Glomerular visceral epithelial cell (primary cell): Measurements from ENCODE around the gene PSMA7.

Source experiments
- DNase-seq: peaks from one replicate; pipeline ENCODE4 v3.0.0-alpha.2; 2016; ENCODE audit errors: extremely low spot score

The PSMA7 gene

DNA sequence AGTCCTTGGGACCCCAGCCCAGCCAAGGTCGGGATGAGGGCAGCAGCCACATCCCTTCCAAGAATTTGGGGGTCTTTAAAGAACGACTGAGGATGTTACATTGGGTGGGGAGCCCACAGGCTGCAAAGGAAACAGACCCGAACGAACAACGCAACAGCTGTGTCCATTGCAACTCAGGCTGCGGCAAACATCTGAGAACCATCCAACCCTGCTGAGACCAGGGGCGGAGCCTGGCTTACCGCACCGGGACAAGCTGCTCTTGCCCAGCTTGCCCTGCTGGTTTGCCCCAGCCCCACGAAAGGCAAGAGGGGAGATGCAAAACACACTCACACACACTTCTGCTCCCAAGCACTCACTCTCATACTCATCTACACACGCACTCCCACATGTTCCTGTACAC is 56.0 kb downstream of the PSMA7 start:
- DNase-seq = no peak
